Measurements from ENCODE around the gene MRM3. TPM values are rescaled to one million over a fixed set of nuclear protein-coding genes. Genes with fewer than 3 reads are reported as not detected.

The MRM3 gene
- total and polyA plus RNA-seq, 2 of the 4 experiments (the other 2 are of a cell fraction) = 9.0 to 15.2 TPM

- peak overlapping the region; percentile 80 for H2AK9ac ChIP-seq (replicated peaks; ENCODE audit: low read depth, low read length, poor library complexity)
- intact Hi-C loops (cut with micrococcal nuclease) (loop anchor here (5.0 kb wide), 1 partner anchor 249 kb away; no protein-coding TSS in a partner anchor), in situ Hi-C loops (cut with MboI; ENCODE audit: low sequenced_read_pairs) (no loop called here), dilution Hi-C loops (cut with HindIII; ENCODE audit: low sequenced_read_pairs, unreplicated experiment) (no loop called here)
- peaks cover 6% of the 10 kb centered on the region for H3K36me3 ChIP-seq (ENCODE audit: control insufficient read depth, insufficient read depth, low read length)
- H4K5ac ChIP-seq (ENCODE audit: low read depth, low read length) = no peak overlapping the region
- H3K4me3 ChIP-seq (ENCODE audit: insufficient read depth, low read depth, low read length) = peak overlapping the region; percentile 55
- ATAC-seq (ENCODE audit: low read depth) (peak; percentile 52), DNase-seq (peak; percentile 37)
- H2BK120ac ChIP-seq (ENCODE audit: low read depth, low read length) = no peak overlapping the region
- H2BK5ac ChIP-seq (ENCODE audit: low read depth, low read length, poor library complexity, severe bottlenecking) = peak overlapping the region; percentile 61
- peaks cover 29 to 69% of the 10 kb centered on the region in 2 experiments for H3K79me1 ChIP-seq (ENCODE audit: low read depth in 1 of 2, low read length in 2 of 2)
- TF ChIP-seq BHLHE40 (IDR thresholded peaks at IDR 0.05; ENCODE audit: low read depth, low read length) = no peak
- TF ChIP-seq CTCF (conservative IDR thresholded peaks at IDR 0.05; ENCODE audit: low read depth, low read length) = no peak
- TF ChIP-seq MAZ (IDR thresholded peaks at IDR 0.05; ENCODE audit: borderline replicate concordance, low read depth, low read length) = no peak
- no peak for TF ChIP-seq USF2 (IDR thresholded peaks at IDR 0.05; ENCODE audit: low read depth, low read length)
- TF ChIP-seq CEBPB (IDR thresholded peaks at IDR 0.05; ENCODE audit: low read depth, low read length) = no peak
- TF ChIP-seq SMC3 (IDR thresholded peaks at IDR 0.05; ENCODE audit: low read depth, low read length) = no peak
- TF ChIP-seq NFE2L2 (IDR thresholded peaks at IDR 0.05; ENCODE audit: low read depth, low read length) = no peak
- no peak for TF ChIP-seq CHD1 (IDR thresholded peaks at IDR 0.05; ENCODE audit: low read depth, low read length)
- TF ChIP-seq MAFK (IDR thresholded peaks at IDR 0.05; ENCODE audit: low read depth, low read length) = peak; percentile 57
- peak; percentile 60; the same call in 1 of the 2 replicates for TF ChIP-seq MXI1 (IDR thresholded peaks at IDR 0.05; ENCODE audit: borderline replicate concordance, low read depth, low read length)
- TF ChIP-seq RFX5 (IDR thresholded peaks at IDR 0.05; ENCODE audit: low read depth, low read length) = no peak
- no peak for TF ChIP-seq RCOR1 (IDR thresholded peaks at IDR 0.05; ENCODE audit: insufficient replicate concordance, low read length)
- peak overlapping the region; percentile 50 for H3K4ac ChIP-seq (ENCODE audit: low read depth, low read length)
- peaks cover 8% of the 10 kb centered on the region for H3K9me1 ChIP-seq (ENCODE audit: insufficient read depth, low read length)
- CTCF ChIA-PET = no interaction called here
- peak overlapping the region; percentile 86 for H3K23ac ChIP-seq (ENCODE audit: low read depth, low read length)
- H3K56ac ChIP-seq (ENCODE audit: extremely low read depth, insufficient read depth, low read length) = peak overlapping the region; percentile 58
- peaks cover 10% of the 10 kb centered on the region for H3K4me1 ChIP-seq (ENCODE audit: control insufficient read depth, insufficient read depth, low read length)
- no TSS peak for BruUV-seq (replicated peaks)
- H2AFZ ChIP-seq (replicated peaks; ENCODE audit: low read length, poor library complexity) = peak overlapping the region; percentile 89
- 0% methylated on average over 20 of the region's 57 CpGs; no CpG with 5 or more reads in 1 of the 2 experiments for WGBS, 2 experiments (ENCODE audit: extremely low coverage in 2 of 2, insufficient read length in 1 of 2)
- peak overlapping the region; percentile 26 for H3K9ac ChIP-seq (ENCODE audit: low read depth, low read length)
- POLR2A ChIA-PET (ENCODE audit: unreplicated experiment) = no interaction called here
- H4K8ac ChIP-seq (ENCODE audit: low read depth in 2 of 2, low read length in 2 of 2) = peak overlapping the region; percentile 29 to 63; a peak in 3 of 4 replicates
- H2AK5ac ChIP-seq (ENCODE audit: low read depth, low read length) = peak overlapping the region; percentile 57
- H2BK15ac ChIP-seq (ENCODE audit: low read depth, low read length) = no peak overlapping the region
- peak overlapping the region; percentile 64; the same call in 1 of the 2 replicates for H4K91ac ChIP-seq (ENCODE audit: insufficient read depth, low read depth, low read length)
- peak overlapping the region; percentile 79 for H3K4me2 ChIP-seq (ENCODE audit: low read depth, low read length)
- peak overlapping the region; percentile 68; the same call in 1 of the 2 replicates for H3K27ac ChIP-seq (ENCODE audit: insufficient read depth, low read length)
- H3K9me3 ChIP-seq (ENCODE audit: control insufficient read depth, insufficient read depth, low read length) = no peaks in the 10 kb centered on the region
- no peak overlapping the region for H2BK20ac ChIP-seq (ENCODE audit: low read depth, low read length)
- H3K14ac ChIP-seq (replicated peaks; ENCODE audit: low read depth, low read length) = peak overlapping the region; percentile 54
- no peaks in the 10 kb centered on the region for H3K27me3 ChIP-seq (ENCODE audit: control insufficient read depth, insufficient read depth, low read length)
- peaks cover 4% of the 10 kb centered on the region; the same call in 1 of the 2 replicates for H4K20me1 ChIP-seq (ENCODE audit: insufficient read depth, low read length)
- no peak overlapping the region for H3K18ac ChIP-seq (ENCODE audit: low read depth, low read length)
Measured at GRCh38 chr17:732902-733720, 49.0 kb upstream of the MRM3 start.

Measured in IMR-90 (cell line).